Endothelial cell of umbilical vein (primary cell): ENCODE measurements around the gene RNF4.

Experiments
- EZH2 ChIP-seq: IDR thresholded peaks from 2 replicates; pipeline ENCODE4 v1.6.1; 2012; ENCODE audit warnings: borderline replicate concordance, low read depth, mild to moderate bottlenecking, moderate library complexity, low read length, inconsistent platforms; ENCODE audit not compliant: severe bottlenecking
- POLR2A ChIP-seq: IDR thresholded peaks from 2 replicates; pipeline ENCODE4 v1.6.1; 2012; ENCODE audit warnings: low read depth, mild to moderate bottlenecking, control low read depth, low read length
- POLR2AphosphoS5 ChIP-seq: IDR thresholded peaks from 2 replicates; pipeline ENCODE4 v1.6.1; 2012; ENCODE audit warnings: low read depth, mild to moderate bottlenecking, control low read depth, low read length, moderate library complexity; ENCODE audit not compliant: insufficient read depth
- TF ChIP-seq, protein P1 (sequence below), 2 donors: IDR thresholded peaks; 1 replicate in 1 of 2; 2 replicates in 1 of 2; pipeline ENCODE4 v1.5.1; 2011; ENCODE audit warnings: low read length in 2 of 2, mild to moderate bottlenecking in 2 of 2, moderate library complexity in 2 of 2, control low read depth in 1 of 2, inconsistent platforms in 1 of 2, low read depth in 1 of 2; ENCODE audit not compliant: insufficient read depth in 1 of 2; ENCODE audit errors: extremely low read depth in 1 of 2
- TF ChIP-seq, protein P2 (sequence below): IDR thresholded peaks from 2 replicates; pipeline ENCODE4 v1.6.1; 2011; ENCODE audit not compliant: insufficient read depth, insufficient read length

DNA sequence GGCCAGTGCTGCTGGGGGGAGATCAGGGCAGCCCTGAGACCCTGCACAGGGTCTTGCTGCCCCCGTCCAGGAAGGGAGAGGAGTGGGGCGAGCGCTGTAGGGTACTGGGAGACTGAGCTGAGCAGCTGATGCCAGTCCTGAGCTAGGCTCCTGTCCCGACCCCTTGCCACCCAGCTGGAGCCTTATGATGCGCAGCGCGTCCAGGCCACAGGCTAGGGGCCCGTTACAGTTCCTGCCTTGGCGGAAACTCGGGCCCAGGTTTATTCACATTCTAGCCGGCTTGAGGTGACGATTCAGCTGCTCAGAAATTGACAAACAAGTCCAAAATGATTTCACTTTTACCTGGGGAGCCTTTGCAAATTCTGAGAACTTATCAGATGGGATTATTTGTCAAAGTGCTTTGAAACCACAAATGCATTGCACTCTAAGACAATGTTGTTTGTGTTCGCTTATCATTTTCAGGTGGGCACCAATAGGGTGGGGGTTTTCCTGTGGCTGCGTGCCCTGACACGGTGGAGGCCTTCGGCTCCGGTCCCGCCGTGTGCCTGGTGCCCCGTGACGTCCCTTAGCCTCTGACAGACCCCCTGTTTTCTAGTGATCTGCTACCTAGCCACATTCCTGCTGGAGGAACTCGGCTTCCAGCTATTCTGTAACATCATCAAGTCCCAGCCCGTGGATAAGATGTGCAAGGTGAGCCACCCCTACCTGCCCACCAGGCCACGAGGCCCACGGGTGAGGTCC is 31.3 kb upstream of the RNF4 start:
- TF ChIP-seq, protein P1, sequence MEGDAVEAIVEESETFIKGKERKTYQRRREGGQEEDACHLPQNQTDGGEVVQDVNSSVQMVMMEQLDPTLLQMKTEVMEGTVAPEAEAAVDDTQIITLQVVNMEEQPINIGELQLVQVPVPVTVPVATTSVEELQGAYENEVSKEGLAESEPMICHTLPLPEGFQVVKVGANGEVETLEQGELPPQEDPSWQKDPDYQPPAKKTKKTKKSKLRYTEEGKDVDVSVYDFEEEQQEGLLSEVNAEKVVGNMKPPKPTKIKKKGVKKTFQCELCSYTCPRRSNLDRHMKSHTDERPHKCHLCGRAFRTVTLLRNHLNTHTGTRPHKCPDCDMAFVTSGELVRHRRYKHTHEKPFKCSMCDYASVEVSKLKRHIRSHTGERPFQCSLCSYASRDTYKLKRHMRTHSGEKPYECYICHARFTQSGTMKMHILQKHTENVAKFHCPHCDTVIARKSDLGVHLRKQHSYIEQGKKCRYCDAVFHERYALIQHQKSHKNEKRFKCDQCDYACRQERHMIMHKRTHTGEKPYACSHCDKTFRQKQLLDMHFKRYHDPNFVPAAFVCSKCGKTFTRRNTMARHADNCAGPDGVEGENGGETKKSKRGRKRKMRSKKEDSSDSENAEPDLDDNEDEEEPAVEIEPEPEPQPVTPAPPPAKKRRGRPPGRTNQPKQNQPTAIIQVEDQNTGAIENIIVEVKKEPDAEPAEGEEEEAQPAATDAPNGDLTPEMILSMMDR (IDR thresholded peaks at IDR 0.05; ENCODE audit: extremely low read depth in 1 of 2, insufficient read depth in 1 of 2, low read depth in 1 of 2, low read length in 2 of 2): no peak
- TF ChIP-seq POLR2A (no peak), EZH2 (no peak), POLR2AphosphoS5 (no peak)
- TF ChIP-seq, protein P2, sequence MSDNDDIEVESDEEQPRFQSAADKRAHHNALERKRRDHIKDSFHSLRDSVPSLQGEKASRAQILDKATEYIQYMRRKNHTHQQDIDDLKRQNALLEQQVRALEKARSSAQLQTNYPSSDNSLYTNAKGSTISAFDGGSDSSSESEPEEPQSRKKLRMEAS: no peak
